Fibroblast of skin of left quadriceps (primary cell): Measurements from ENCODE around the gene BRPF3.

ENCODE experiments used
- DNase-seq, 2 experiments: peaks; one replicate each; pipeline ENCODE4 v3.0.0-alpha.2; 2013; ENCODE audit warnings: low read depth in 2 of 2

The BRPF3 gene

GRCh38 chr6:36229223-36229622, 32.7 kb downstream of the BRPF3 start:
- no peak for DNase-seq

DNA sequence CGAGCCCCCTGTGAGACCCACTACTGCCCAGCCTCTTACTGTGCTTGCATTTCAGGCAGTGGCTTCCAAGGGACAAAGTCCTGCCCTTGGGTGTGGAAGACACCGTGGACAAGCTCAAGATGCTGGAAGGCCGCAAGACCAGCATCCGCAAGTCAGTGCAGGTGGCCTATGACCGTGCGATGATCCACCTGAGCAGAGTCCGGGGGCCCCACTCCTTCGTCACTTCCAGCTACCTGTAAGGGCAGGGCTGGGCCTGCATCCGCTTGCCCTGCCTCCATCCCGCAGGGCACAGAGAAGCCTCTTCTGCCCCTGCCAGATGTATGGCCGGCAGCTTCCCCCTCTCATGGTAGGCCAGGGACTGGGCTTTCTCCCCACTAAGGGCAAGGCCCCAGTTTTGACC, 33.8 kb downstream of the BRPF3 start:
- no peak for DNase-seq

DNA sequence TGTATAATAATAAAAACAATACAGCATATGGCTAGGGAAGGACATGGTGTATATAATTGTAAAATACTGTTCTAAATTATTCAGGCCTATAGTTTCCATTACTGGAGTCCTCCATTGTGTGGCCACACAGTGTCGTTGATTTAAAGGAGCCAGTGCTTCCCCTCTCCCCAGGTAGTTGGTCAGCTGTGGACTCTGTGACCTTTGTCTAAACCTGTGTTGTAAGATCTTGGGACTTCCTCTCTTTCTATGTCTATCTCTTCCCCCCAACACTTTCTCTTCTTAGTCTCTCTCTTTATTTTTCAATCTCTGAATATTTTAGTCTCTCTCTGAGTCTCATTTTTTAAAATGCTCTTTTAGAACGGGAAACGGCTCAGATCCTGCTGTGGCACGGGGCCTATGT, 35.6 kb downstream of the BRPF3 start:
- DNase-seq: no peak

DNA sequence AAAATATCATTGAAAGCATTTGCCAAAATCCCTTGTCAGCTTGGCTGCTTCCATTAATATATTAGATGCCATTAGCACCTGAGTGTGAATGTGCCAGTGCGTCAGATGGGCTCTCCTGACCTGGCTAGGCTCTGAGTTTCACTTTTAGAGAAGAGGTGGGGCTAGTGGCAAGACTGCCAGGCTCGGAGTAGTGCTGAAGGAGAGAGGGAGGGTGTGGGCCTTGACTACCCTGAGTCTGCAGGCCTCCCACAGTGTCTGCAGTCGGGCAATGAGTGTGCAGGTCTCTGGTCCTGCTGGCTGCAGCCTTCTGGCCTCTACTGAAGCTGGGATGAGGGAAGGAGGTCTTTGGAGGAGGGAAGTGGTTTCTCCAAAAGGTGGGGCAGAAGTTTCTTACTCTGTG, 38.8 kb downstream of the BRPF3 start:
- DNase-seq: no peak

- no peak for DNase-seq
Measured at GRCh38 chr6:36235862-36236261, 39.3 kb downstream of the BRPF3 start.

DNA sequence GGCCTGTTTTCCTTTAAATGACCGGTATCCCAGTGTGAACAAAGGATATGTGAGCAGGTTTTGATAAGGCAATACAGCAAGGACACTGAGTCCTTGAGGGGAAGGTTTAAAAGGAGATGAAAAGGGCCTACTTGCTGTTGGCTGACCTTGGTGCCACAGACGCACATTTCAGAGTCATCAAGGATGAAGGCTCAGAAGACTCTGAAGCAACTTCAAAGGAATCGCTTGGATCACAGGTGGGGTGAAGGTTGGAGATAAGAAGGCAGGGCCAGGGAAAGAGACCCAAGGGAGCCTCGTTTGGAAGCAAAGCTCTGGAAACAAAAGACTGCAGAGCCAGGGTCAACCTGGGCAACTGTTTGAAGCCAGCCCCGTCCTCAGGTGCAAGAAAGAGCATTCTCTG, 43.2 kb downstream of the BRPF3 start:
- no peak for DNase-seq

DNA sequence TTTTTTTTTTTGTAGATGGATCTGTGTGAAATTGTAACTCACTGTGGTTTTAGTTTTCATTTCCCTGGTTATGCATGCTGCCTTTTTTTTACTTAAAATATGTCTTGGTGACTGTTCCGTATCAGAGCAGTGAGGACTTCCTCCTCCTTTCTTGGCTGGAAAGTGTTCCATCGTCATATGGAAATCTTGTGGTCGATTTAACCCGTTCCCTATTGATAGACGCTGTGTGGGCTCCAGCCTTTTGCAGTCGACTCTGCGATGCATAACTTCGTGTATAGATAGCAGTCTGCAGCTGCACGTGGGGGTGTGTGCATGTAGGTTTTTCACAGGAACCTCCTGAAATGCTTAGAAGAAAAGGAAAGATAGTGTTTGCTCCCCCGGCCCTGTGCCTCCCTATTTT, 45.2 kb downstream of the BRPF3 start:
- DNase-seq: peak; percentile 14 to 18

DNA sequence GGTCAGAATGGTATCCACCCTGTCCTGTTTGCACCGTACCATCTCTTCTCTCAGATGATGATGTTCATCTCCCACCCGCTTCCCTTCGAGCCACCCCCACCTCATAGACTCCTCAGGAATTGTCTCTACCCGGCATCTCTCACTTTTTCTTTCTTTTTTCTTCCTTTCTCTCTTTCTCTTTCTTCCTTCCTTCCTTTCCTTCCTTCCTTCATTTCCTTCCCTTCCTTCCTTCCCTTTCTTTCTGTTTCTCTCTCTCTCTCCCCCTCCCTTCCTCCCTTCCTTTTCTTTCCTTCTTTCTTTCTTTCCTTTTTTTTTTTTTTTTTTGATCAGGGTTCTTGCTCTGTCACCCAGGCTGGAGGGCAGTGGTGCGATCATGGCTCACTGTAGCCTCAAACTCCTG, 45.6 kb downstream of the BRPF3 start:
- DNase-seq: no peak

DNA sequence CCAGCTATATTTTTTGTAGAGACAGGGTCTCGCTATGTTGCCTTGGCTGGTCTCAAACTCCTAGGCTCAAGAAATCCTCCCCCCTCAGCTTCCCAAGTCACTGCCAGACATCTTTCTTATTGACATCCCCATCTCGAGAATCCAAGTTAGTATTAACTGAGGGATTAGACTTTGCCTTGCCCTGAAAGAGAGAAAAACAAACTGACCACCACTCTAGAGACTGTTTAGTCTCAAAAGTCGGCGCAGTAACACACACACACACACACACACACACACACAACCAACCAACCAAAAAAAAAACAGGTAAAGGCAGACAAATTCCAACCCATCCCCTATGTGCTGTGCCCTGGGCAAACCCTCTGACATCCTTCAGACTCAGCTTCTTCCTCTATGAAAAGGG, 46.1 kb downstream of the BRPF3 start:
- DNase-seq: no peak

DNA sequence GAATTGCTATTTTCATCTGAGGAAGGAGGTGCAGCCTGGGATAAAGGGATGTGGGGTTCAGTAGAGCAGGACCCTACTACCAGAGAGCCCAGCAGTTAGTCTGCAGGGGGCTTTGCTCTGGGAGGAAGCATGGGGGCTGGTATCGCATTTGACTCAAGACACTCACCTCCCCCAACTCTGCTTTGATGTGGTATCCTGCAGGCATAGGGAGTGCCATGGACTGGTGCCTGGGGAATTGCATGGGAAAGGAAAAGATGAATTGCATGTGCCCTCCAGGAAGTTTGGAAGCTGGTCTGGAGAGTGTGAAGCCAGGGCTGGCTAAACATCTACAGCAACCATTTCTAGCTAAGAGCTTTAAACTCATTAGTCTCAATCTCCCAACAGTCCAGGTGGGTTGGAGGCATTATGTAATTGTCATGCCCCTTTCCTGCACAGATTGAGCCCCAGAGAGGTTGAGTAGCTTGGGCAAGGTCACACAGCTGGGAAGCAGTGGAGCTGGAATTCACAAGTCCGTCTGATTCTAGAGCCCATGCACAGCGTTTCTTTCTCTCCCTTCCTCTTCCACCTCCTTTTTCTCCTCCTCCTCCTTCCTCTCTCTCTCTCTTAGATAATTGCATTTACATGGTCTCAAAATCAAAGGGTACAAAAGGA, 47.1 kb downstream of the BRPF3 start:
- no peak for DNase-seq

DNA sequence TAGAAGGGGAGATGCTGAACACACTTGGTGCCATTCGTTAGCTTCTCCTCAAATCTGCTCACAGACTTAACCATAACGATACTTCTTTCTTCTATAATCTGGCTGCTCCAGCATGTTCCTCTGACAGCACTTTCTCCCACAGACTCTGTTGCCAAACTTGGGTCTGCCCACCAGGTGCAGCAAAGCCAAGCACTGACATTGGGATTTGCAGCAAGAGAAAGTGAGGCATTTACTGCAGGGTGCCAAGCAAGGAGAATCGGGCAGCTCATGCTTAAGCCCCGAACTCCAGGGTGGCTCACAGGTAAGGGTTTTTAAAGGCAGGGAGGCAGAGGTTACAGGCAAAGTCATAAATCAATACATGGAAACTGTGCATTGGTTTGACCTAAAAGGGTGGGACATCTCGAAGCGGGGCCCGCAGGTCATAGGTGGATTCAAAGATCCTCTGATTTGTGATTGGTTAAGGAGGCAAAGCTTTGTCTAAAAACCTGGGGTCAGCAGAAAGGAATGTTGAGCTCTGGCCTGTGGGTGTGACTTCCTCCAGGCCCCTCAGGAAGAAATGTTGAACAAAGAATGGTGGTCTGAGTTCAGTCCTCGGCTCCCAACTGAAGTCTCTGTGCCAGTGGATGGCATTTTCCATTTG, 48.2 kb downstream of the BRPF3 start:
- no peak for DNase-seq

- DNase-seq: no peak
Measured at GRCh38 chr6:36245572-36246061, 49.1 kb downstream of the BRPF3 start.

DNA sequence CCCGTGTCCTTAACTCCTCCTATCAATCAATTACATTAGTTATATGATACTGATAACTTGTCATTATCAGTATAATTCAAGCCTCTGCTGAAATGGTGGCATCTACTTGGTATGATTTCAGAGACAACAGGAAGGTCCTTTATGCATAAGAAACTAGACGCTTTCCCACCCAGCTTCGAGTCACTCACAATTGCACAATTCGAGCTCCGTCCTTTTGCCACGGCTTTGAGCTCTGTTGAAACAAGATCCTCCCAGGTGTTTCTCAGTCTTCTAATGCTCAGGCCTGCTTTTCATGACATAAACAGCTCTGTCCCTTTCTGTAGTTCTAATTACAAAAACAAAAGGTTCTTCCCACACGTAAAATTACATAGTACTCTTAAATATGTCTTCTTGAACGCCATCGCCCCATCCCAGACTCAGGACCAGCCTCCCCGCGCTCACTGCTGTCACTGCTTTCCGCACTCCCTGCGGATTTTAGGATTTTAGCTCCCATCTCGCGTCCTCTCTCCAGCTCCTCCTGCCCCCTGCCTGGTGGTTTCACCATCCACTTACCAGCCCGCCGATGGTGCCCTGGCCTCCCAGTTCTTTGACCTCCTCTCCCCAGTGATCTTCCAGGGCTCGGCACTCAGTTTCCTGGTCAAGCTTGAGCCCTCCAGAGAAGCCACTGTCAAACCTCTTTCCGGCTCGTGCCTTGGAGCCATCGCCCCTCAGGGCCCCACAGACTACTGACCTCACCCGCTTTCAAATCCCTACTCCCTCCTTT, 50.1 kb downstream of the BRPF3 start:
- no peak for DNase-seq

GRCh38 chr6:36247693-36248092, 51.1 kb downstream of the BRPF3 start:
- DNase-seq: no peak

DNA sequence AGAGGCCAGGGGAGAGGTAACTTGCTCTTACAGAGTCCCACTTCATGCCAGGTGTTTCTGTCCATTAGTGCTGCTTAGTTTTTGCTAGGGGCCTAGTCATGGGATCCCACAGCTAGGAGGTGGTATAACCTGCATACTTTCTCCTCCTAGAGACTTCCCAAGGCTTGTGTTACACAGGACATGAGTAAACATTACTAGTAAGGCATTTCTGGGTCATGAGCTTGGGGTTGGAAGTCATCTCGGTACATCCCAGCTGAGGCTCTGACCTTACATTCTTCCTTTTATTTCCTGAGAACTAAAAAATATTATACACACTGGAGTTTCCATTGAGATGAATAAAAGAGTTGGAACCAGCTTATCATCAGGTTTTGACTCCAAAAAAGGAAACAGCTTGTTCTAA, 52.4 kb downstream of the BRPF3 start:
- DNase-seq: no peak

DNA sequence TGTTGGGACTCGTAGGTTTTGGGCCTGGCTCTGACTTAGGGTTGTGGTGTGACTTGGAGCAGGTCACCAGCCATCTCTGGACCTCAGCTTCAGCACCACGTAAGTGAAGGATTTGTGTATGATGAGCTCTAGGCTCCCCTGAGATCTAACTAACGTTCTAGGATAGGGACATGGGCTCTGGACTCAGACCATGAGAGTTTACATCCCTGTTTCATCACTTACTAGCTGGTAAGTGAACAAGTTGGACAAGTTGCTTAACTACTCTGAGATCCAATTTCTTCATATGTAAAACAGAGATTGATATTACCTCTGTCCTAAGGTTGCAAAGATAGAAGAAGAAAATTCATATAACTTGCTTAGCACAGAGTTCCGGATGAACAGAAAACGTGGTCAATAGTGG, 53.0 kb downstream of the BRPF3 start:
- no peak for DNase-seq

- DNase-seq: no peak
Measured at GRCh38 chr6:36252005-36252404, 55.5 kb downstream of the BRPF3 start.

- DNase-seq: no peak
Measured at GRCh38 chr6:36263390-36264000, 67.0 kb downstream of the BRPF3 start.

- DNase-seq: no peak
Measured at GRCh38 chr6:36265744-36266143, 69.2 kb downstream of the BRPF3 start.

DNA sequence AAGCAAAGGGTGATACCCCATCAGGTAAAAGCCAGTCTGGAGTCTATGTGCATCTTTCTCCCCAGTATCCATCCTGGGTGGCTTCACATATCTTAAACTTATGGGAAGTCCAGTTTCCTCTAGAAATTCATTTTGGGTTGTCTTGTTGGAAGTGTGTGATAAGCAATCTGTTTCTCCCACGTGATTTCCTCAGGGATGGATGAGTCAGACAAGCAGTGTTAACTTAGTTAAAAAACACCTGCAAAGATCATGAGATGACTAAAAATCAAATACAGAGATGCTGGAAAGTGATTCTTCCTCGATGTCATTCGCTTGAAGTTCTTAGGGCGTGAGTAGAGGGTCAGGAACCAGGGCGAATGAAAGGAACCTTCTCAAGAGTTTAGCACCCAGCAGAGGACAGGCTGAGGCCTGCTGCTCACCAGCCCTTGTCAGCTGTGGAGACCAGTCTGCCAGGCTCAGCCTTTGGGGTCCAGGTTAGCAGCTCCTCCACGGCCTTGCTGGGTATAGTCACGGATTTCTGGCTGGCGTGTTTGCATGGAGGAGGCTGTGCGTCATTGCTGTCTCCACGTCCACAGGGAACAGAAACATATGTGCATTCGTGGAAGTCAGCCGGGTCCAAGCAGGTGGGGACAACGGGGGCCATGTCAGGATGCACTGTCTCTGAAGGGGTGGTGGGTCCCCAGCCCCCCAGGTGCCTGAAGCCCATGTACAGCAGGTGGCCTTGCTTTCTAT, 70.5 kb downstream of the BRPF3 start:
- DNase-seq: no peak

DNA sequence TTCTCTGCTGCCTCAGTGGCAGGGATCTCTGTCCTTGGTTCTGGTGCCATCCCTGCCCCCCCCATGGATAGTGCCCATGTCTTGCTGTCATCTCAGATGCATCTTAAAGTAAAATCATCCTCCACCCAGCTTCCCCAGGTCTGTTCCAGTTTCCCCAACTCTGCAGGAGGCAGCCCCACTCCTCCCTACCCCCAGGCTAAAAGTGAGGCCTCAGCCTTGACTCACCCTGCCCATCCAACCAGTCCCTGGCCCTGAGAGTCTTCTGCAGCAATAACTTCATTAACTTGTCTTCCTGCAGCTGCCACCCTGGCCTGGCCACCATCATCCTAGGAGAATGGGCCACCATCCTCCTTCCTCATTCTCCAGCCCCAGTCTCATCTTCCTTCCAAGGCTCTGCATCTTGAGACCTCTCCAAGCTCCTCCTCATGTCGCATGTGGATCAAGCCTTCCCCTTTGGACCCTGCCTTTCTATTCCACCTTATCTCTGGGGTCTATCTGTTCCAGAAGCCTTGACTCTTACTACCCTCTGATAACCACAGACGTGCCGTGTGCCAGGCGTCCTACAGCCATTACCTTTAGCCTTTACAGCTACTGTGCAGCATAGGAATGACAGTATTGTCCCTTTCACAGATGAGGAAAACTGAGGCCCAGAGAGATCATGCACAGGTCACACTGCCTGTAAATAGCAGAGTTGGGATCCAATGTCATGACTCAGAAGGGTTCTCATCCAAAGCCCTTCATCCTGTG, 71.4 kb downstream of the BRPF3 start:
- no peak for DNase-seq
